HG02981 (cell line): Measurements from ENCODE around the gene LPCAT2.

Source experiments
- ATAC-seq: cut with Tn5 transposase; IDR thresholded peaks from one replicate; pipeline ENCODE4 v1.9.1; 2021; ENCODE audit warnings: mild to moderate bottlenecking, moderate library complexity; ENCODE audit not compliant: unreplicated experiment

Gene LPCAT2

DNA sequence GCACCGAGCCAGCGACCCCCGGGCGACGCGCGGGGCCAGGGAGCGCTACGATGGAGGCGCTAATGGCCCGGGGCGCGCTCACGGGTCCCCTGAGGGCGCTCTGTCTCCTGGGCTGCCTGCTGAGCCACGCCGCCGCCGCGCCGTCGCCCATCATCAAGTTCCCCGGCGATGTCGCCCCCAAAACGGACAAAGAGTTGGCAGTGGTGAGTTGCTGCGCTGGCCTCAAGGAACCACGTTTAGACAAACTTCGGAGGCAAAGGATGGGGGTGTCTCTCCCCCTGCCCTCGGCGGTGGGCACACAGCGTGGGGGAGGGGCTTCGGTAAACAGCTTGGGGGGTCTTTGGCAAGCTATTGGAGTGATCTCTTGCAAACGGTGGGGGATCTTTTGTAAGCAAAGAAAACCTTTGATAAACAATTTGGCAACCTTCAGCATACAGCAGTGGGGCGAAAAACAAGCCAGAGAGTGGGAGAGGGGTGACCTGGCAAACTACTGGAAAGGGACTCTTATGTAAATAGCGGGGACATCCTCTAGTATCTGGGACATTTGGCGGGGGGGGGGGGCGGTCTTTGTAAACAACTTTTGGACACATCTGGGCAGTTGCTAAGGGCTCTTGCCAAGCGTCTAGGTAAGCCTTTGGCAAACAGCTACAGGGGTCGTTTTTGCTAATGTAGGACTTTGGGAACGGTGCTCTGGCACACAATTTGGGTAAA is 29.3 kb upstream of the LPCAT2 start:
- ATAC-seq, result no peak

DNA sequence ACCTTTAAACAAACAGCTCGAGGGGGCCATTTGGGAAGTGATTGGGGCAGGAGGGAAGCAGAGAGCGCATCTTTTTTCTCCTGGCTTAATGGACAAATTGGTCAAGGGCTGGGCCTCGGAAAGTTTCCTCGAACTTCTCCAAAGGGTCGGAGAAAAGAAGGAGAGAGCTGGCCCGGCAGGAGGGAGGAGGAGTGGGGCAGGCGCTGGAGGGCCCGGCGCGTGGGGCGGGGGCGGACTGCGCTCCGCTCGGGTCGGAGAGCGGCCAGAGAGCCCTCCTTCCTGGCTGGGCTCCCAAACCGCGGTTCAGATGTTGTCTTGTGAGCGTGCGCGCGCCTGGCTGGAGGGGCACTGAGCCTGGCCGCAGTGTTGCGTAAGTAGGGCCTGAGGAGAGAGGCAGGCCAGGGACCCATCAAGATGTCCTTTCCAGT is 28.6 kb upstream of the LPCAT2 start:
- no peak for ATAC-seq

DNA sequence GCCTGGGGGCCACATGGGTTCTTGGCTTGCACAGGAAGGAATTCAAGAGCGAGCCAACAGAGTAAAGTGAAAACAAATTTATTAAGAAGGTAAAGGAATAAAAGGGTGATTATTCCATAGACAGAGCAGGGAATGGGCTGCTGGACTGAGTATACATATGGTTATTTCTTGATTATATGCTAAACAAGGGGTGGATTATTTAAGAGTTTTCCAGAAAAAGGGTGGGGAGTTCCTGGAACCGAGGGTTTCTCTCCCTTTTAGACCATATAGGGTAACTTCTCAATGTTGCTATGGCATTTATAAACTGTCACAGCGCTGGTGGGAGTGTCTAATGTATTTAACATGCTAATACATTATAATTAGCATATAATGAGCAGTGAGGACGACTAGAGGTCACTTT is 27.8 kb upstream of the LPCAT2 start:
- ATAC-seq, result no peak

GRCh38 chr16:55482056-55482455 is 26.8 kb upstream of the LPCAT2 start:
- no peak for ATAC-seq

DNA sequence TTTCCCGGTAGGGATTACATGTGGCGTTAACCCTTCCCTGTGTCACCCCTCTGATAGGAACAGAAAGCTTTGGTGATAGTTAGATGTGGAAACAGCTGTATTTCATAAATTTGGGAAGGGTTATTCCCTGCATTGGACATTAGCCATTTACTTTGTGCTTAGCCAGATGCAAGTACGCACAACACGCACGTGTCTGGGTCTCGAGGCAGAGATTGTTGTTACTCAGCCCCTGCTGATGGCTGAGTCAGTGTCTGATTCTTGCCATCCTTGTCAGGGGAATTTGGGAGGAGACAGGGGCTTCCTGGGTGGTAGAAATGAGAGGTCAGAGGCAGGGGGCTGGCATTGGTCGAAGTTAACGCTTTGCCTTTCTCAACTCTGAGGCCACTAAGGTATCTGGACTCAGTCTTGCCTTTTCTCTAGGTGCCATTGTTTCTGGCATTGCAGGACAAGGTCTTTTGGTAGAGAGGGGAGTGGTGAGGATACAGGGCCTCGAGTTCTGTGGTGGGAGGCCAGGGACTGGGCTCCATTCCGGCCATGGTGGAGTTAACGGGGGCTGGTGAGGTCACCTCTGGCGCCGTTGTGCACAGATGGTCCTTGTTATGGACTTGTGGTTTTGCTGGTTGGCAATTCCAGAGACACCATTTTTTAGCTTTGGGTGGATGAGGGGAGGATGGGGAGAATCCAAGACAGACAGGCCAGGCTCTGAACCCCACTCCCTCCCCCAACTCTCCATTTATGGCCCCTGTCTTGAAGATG is 21.6 kb upstream of the LPCAT2 start:
- ATAC-seq, result no peak

GRCh38 chr16:55488306-55488705 is 20.6 kb upstream of the LPCAT2 start:
- ATAC-seq, result no peak

DNA sequence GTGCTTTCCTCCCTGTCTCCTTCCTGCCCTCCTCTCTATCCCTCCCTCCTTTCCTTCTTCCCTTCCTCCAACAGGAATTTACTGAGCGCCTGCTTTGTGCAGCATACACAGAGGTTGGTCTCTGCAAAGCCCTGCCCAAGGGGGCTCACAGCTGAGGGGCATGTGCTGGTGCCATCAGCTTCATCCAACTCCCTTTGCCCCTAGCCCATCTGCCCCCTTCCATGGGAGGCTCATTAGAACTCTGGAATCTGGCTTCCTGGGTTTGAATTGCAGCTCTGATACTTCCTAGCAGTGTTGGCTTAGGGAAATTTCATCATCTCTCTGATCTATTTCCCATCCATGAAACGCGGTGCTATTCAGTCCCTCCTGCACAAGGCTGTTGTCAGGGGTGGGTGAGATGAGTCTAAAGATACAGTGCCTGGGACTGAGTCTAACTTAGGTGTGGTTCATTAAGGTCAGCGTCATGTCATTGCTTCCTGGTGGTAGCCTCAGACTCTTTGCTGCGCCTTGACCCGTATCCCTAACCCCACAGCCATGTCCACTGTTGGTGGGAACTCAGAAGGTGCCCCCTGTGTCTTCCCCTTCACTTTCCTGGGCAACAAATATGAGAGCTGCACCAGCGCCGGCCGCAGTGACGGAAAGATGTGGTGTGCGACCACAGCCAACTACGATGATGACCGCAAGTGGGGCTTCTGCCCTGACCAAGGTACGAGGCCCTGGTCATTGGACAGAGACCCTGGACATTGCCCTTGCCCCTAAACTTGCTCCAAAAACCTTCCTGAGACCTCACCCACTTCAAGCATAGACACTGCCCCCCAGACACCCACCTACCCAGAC is 19.5 kb upstream of the LPCAT2 start:
- no peak for ATAC-seq

DNA sequence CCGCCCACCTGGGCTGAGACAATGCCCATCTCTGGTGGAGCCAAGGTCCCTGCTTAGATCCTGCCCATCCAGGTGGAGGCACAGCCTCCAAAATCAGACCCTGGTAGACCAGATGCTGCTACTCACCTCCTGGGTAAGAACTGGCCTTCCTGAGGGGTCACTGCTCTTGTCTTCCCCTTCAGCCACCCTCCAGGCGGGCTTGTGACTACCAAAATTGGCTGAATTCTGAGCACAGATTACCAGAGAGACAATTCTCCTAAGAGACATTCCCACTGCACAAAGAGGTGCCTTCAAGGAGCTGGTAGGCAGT is 19.0 kb upstream of the LPCAT2 start:
- no peak for ATAC-seq

GRCh38 chr16:55490301-55490700 is 18.6 kb upstream of the LPCAT2 start:
- ATAC-seq, result no peak

DNA sequence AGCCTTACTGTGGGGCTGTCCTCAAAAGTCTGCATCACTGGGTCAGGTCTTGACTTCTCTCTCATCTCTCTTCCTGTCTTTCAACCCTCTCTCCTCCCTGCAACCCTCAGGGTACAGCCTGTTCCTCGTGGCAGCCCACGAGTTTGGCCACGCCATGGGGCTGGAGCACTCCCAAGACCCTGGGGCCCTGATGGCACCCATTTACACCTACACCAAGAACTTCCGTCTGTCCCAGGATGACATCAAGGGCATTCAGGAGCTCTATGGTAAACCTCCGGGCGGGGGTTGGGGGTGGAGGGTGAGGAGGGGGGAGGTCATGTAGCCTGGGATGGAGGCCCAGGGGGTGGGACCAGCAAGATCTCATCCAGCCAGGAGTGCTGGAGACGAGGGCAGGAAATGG is 17.2 kb upstream of the LPCAT2 start:
- no peak for ATAC-seq

DNA sequence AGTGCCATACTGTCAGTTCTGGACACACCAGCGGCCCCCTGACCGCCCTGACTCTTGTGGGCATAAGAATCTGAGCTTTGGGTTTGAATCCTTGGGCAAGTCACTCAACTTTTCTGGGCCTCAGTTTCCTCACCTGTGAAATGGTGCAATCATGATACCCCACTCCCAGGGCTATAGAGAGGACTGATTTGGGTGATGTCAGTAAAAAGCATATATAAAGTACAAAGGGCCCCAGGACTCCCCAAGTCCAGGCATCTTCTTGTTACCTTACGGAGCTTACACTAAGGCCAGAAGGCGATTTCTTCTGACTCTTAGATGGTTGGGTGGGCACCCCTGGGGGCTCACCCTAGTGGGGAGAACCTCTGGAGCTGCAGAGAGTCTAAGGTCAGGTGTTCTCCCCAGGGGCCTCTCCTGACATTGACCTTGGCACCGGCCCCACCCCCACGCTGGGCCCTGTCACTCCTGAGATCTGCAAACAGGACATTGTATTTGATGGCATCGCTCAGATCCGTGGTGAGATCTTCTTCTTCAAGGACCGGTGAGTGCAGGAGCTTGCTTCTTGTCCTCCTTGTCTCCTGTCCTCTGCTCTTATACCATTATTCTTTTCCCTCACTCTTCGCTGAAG is 16.0 kb upstream of the LPCAT2 start:
- ATAC-seq, result no peak

GRCh38 chr16:55494994-55495421 is 13.9 kb upstream of the LPCAT2 start:
- ATAC-seq, result no peak

- no peak for ATAC-seq
Measured at GRCh38 chr16:55495616-55496289, 13.1 kb upstream of the LPCAT2 start.

- ATAC-seq, result no peak
Measured at GRCh38 chr16:55496509-55497145, 12.2 kb upstream of the LPCAT2 start.

DNA sequence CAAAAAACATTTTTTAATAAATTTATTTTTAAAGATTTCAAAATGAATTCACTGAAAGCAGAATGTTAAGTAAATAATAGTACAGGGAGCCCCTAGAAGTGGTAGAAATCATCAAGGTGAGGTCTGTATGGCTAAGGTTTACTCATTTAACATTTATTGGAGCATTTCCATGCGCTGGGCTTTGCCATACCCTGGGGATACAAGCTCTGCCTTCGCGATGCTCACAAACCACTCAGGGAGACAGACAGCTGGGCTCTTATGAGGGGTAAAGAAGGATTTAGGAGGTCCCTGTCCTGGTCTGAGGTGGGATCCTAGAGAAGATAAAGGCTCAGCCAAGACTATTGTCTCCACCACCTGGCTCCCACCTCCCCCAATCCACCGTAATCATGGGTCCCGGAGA is 11.3 kb upstream of the LPCAT2 start:
- ATAC-seq, result no peak

- no peak for ATAC-seq
Measured at GRCh38 chr16:55498101-55498500, 10.8 kb upstream of the LPCAT2 start.

GRCh38 chr16:55499281-55499680 is 9.6 kb upstream of the LPCAT2 start:
- ATAC-seq, result no peak

- no peak for ATAC-seq
Measured at GRCh38 chr16:55499951-55500529, 8.8 kb upstream of the LPCAT2 start.

- no peak for ATAC-seq
Measured at GRCh38 chr16:55500530-55501011, 8.3 kb upstream of the LPCAT2 start.
